HG03025 (cell line): ENCODE measurements around the gene BAD.
"Not testable (repeated sequence)": the region's sequence is repeated elsewhere in the genome, so short reads cannot be mapped to it uniquely, and the experiment has no call there.

ENCODE experiments used
- ATAC-seq: cut with Tn5 transposase; IDR thresholded peaks from one replicate; pipeline ENCODE4 v1.9.1; 2021; ENCODE audit warnings: mild to moderate bottlenecking, moderate library complexity; ENCODE audit not compliant: unreplicated experiment, low FRiP score

BAD gene

DNA sequence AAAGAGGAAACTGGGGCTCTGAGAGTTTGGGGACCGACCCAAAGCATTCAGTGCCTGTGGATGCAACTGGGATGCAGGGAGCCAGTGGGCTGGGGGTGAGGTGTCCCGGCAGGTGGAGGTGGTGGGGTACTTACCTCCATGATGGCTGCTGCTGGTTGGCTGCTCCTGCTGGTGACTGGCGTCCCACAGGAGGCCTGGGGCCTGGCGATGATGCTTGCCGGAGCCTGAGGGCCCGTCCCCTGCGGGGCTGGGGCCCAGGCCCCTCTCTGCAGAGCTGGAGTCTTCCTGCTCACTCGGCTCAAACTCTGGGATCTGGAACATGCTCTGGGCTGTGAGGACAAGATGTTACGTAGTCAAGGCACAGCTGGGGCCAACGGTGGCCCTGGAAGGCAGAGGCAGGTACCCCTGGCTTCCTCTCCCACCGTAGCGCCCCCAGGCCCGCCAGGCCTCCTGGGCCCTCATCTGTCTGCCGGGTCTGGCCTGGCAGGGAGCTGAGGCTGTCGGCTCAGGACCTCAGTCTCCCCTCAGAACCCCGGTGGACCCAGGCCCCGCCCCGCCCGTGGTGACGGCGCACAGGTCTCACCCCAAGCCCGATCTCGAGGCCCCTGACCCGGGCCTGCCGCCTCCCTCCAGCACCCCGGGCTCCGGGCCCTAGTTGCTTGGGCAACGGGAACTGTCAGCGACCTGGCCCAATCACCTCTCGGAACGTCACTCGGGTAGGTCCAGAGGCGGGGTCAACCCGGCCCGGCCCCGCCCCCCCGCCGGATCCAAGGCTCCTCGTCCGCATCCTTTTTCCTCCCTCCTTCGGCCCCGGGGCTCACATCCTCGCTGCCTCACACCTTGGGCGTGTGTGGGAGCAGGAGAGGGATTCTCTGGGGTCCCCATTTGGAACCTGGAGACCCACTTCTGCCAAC, at the start of gene BAD:
Gene BAD, minus strand, starts transcription at position 618 of the 914 bp plus-strand sequence. Its CDS starts 297 bp downstream, at position 321.
- ATAC-seq, result peak; percentile 63

DNA sequence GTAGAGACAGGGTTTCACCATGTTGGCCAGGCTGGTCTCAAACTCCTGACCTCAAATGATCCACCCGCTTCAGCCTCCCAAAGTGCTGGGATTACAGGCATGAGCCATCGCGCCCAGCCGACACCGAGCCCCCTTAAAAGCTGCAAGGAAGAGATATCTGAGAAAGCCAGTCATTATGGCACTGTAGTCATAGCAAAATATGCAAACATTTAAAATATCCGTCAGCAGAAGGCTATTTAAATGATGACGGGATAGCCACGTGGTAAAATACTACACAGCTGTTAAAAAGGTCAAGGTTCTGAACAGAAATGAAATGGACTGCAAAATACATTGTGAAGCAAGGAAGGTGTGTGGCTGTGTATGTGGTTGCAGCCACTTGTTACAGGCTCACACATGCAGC, 49.1 kb upstream of the BAD start:
- no peak for ATAC-seq

DNA sequence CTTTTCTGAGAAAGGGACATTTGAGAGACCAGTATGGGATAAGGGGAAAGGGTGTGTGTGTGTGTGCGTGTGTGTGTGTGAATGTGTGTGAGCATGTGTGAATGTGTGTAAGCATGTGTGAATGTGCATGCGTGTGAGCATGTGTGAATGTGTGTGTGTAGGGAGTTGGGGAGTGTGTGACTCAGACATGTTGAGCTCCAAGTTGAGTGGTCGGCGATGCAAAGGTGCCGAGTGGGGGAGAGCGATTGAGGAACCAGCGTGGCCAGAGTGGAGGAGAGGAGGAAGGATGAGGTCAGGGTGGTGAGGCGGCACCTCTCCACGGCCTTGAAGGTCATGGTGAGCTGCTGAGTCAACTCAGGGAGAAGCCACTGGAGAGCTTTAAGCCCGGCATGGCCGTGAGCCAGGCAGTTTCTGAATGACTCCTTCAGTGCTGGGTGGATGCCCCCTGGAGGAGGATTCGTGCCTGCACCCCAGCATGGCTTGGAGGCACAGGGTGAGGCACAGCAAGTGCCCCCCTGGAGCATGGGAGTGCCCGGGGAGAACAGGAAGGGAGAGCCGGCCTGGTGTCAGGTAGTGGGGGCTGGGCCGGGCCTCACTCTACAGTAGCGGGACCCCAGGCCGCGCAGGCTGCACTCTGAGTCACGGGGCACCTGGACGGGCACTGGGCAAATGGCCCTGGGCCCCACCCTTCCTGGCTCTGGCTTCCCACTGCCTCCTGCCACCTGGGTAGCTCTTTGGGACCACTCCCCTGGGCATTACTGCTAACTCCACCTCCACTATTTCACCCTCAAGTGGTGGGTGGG, 47.3 kb upstream of the BAD start:
- ATAC-seq, result no peak

DNA sequence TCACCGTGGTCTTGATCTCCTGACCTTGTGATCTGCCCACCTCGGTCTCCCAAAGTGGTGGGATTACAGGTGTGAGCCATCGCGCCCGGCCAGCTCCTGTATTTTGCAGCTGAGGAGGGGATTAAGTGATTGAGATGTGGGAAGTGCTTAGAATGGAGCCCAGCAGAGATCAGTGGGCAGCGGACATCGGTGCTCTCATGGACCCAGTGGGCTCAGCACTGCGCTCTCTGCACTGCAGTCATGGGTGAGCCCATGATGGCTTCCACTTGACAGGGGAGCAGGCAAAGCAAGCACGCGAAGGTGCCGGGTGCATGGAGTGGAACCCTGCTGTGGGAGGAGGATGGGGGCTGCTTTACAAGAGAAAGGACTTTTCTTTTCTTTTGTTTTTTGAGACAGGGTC, 46.4 kb upstream of the BAD start:
- ATAC-seq, result no peak

DNA sequence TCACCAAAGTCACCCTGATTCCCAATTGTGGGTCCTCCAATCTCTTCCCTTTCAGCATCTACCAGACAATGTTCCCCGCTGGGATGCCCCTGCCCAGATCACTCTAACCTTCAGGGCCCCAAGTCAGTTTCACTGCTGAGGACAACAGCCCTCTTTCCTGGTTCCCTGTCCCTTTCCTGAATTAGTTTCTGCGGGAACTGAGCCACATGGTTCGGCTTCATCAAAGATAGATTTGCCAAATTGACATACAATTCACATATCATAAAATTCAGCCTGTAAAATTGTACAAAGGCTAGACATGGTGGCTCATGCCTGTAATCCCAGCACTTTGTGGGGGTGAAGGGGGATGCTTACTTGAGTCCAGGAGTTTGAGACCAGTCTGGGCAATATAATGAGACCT, 43.5 kb upstream of the BAD start:
- ATAC-seq, result no peak

DNA sequence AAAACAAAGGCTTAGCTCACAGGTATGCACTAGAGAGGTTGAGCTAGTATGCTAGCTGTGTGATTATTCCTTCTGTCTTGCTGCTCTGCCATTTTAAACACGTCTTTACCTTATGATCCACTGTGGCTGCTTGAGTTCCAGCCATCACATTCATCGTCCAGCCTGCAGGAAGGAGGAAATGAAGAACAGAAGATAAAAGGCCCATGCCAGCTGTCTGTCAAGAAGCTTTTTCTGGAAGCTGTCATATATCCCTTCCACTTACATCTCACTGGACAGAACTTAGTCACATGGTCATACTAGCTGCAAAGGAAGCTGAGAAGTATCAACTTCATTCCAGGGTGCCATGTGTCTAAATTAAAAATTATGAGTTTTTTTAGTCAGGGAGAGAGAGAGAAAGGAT, 42.9 kb upstream of the BAD start:
- no peak for ATAC-seq

DNA sequence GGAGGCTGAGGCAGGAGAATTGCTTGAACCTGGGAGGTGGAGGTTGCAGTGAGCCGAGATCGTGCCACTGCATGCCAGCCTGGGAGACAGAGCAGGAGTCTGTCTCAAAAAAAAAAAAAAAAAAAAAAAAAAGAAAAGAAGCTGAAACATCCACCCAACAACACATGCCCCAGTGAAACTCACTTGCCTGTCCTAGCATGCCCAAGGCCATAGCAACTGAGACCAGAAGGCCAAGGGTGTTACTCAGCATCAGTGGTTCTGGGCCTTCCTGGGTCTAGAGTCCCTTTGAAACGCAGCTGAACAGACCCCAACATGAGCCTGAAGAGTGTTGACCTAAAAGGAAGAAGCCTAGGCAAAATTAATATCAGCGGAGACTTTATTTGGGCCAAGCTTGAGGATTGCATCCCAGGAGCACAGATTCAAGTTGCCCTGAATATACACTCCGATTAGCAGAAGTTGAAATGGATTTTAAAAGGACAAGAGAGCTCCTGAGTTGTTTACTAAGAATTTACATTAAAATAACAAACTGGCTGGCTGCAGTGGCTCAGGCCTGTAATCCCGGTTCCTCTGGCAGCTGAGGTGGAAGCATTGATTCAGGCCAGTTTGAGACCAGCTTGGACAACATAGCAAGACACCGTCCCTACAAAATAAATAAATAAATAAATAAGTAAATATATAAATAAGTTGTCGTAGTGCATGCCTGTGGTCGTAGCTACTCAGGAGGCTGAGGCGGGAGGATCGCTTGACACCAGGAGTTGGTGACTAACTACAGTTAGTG, 40.4 kb upstream of the BAD start:
- ATAC-seq, result no peak

DNA sequence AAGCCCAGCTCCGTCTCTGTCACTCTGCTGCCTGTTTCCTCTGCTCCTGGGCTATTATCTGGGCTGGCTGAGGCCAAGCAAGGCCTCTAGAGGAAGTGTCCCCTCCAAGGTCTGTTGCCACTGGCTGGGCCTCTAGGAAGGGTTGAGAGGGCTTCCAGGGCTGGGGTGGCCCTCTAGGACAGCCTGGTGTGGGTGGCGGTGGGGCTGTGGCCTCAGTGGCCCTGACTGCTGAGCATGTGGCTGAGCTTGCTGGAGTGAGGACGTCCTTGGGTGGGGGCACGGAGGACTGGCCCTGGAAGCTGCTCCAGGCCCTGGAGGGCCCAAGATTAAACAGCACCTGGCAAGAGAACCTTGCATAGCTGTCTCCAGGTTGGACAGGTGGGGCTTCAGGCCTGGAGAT, 39.5 kb upstream of the BAD start:
- not testable (repeated sequence) for ATAC-seq

DNA sequence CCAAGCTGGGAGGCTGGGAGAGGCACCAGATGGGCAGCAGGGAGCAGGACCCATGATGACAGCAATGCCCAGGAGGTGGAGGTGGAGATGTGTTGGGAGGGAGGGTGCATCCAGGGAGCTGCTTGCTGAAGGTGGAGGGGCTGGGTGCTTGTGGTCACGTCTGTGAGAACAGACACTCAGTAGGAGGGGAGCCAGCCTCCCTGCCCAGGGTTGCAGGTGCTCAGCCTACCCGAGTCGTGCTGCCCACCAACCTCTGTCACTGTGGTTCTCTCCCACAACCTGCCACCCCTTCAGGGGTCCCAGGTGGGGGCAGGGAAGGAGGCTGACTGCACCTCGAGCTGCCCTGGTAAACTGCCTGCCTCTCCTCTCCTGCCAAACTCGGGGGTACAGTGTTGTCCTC, 38.9 kb upstream of the BAD start:
- no peak for ATAC-seq

DNA sequence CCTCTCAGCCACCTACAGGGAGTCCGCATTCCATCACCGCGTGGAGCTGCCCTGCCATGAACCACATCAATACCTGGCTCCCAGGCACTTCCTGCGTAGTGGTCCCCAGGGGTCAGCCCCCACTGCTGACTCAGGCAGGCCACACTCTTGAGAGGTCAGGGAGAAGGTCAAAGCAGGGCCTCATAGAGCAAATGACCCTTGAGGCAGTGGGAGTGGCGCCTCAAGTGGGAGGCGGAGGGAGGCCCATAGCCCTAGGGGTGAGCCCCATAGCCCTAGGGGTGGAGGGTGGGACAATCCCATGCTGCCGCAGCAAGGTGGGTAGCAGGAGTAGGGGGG, 38.4 kb upstream of the BAD start:
- no peak for ATAC-seq

DNA sequence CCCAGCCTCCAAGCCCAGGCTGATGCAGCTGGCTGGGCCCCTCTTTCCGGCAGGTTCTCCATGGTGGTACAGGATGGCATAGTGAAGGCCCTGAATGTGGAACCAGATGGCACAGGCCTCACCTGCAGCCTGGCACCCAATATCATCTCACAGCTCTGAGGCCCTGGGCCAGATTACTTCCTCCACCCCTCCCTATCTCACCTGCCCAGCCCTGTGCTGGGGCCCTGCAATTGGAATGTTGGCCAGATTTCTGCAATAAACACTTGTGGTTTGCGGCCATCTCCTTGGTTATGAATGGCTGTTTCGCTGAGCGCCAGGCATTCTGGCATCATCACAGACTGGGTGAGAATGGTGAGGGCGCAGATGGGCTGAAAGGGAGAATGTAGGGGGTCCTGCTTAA, 37.1 kb upstream of the BAD start:
- ATAC-seq, result no peak

DNA sequence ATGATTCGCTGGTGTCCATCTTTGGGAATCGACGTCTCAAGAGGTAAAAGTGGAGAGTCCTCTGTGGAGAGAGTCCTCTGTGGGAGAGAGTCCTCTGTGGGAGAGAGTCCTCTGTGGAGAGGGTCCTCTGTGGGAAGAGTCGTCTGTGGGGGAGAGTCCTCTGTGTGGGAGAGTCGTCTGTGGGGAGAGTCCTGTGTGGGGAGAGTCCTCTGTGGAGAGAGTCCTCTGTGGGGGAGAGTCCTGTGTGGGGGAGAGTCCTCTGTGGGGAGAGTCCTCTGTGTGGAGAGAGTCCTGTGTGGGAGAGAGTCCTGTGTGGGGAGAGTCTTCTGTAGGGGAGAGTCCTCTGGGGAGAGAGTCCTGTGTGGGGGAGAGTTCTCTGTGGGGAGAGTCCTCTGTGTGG, 36.6 kb upstream of the BAD start:
- no peak for ATAC-seq

DNA sequence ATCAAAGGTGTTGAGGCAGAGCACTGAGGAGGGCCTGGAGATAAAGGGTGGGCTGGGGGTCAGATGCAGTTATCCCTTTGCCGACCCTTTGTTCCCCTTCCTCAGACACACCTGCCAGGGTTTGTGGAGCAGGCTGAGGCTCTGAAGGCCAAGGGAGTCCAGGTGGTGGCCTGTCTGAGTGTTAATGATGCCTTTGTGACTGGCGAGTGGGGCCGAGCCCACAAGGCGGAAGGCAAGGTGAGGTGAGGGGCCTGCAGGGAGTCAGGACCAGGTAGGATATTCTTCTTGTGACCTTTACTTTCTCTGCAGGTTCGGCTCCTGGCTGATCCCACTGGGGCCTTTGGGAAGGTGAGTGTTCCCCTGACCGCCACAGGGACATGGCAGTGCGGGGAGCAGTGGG, 36.1 kb upstream of the BAD start:
- no peak for ATAC-seq

DNA sequence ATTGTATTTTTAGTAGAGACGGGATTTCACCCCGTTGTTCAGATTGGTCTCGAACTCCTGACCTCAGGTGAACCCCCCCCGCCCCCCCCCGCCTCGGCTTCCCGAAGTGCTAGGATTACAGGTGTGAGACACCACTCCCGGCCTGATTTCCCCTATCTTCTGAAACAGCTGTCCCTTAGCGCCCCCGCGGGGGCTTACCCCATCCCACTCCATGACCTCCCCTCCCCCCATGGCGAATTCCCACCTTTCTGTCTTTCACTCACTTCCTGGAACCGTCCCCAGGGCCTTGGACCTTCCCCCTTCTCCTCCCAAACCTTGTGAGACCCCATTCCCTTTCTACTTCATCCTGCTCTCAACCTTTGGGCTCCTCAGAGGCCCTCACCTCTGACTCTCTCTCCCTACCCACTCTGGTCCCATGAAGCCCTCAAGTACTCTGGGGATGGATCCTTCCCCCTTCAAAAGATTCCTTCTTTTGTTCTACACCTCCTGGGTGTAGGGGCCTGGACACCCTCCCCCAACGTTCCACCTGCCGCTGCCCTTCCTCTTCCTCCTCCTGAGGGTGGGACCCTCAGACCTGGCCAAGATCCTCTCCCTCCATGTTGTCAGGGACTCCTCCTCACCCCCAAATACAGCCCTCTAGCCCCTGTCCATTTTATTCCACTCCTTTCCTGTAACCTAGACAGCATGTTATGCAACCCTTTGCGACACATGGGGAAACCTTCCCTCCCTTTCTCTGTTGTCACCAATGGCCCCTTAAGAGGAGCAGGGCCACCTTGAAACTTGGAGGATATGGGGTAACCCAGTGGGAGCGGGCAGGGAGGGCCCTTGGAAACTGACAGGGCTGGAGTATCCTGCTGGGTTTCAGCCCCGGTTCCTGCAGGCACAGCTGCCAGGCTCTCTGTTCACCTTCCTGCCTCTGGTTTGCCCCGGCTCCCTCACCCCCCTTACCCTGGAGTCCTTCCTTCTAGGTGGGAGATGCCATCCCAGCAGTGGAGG, 34.6 kb upstream of the BAD start:
- no peak for ATAC-seq

DNA sequence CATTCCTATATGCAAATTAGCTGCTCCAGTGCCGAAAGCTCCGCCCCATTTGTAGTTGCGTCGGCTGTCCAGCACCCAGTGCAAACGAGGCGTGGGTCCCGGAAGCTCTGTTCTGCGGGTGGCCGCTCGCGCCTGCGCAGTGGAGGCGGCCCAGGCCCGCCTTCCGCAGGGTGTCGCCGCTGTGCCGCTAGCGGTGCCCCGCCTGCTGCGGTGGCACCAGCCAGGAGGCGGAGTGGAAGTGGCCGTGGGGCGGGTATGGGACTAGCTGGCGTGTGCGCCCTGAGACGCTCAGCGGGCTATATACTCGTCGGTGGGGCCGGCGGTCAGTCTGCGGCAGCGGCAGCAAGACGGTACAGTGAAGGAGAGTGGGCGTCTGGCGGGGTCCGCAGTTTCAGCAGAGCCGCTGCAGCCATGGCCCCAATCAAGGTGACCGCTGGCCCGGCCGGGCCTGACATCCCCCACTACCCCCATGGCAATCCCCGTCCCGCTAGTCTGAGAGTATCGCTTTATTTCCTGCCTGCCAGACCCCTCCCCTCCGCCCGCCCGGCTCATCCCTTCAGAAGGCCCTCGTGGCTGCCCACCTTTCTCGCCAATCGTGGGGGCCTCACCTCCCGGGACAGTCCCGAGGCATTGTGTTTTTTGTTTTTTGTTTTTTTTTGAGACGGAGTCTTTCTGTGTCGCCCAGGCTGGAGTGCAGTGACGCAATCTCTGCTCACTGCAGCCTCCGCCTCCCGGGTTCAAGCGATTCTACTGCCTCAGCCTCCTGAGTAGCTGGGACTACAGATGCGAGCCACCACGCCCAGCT, 33.7 kb upstream of the BAD start, which contains the start of gene PRDX5:
Gene PRDX5, plus strand, starts transcription at position 161 of the 805 bp plus-strand sequence. Its CDS starts 95 bp downstream, at position 256.
- ATAC-seq, result peak; percentile 70

DNA sequence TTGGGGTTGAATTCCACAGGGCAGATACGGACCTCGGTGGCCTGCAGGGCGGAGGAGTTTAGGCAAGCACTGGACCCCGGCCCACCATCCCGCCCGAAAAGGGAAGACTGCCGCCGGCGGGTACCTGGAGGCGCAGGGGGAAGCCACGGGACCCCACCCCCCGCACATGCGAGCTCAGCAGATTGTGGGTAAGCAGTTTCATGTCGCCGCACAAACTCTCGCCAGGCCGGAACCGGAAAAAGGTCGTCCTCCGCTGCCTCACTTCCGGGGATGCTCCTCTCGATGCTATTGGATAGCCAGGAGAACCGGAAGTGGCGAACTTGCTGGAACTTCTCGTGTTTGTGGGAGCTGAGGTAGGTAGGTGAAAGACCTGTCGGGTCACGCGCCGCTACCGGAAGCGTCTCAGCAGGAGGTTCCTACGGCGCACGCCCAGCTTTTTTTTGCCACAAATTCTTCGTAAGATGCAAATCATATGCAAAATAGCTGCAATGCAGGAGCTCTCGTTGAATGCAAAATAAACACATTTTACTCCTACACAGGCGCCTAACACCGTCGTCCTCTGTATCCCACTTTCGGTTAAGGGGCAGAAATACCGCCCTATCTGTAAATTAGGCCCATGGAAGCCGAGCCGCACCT, 33.0 kb upstream of the BAD start, which contains the start of gene TRMT112:
Gene TRMT112, minus strand, starts transcription at position 235 of the 636 bp plus-strand sequence. Its CDS starts 33 bp downstream, at position 202.
- ATAC-seq, result peak; percentile 57

DNA sequence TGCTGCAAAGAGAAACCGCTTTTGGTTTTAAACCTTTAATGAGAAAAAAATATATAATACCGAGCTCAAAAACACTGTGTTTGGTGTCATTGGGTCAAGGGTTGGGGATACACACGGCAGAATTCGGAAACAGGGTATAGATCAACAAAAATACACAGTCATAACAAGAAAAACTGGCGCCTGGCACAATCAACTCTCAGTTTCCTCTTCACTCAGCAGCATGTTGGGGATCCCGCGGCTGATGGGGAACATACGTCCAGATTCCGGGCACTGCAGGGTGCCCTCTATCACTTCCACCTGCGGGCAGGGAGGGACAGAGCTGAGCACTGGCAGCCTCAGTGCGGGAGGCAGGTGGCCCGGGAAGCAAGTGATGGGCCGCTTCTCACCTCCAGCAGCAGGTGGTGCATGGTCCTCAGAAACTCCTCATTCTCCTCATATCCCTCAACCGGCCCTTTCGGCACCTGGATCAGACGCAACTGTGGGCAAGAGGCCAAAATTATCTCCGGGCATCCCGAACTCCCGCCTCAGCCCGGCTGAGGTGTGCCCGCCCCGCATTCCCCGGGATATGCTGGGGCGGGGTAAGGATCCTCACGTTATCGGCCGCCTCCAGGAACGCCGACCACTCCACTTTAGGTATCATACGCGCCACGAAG, 32.3 kb upstream of the BAD start:
- peak; percentile 6 for ATAC-seq
